Liver (tissue), 9 donors: Measurements from ENCODE around the gene PAPSS1. TPM values are rescaled to one million over a fixed set of nuclear protein-coding genes. Genes with fewer than 3 reads are reported as not detected.
"Not testable (repeated sequence)": the region's sequence is repeated elsewhere in the genome, so short reads cannot be mapped to it uniquely, and the experiment has no call there.

ENCODE experiments used
- DNase-seq: peaks from one replicate; pipeline ENCODE4 v3.0.0-alpha.2; 2017; ENCODE audit warnings: low spot score
- H3K27ac ChIP-seq, 2 donors: one replicate each; pipeline ENCODE4 v1.7.0; 2013; ENCODE audit warnings: inconsistent platforms in 2 of 2, low read length in 2 of 2, control low read depth in 1 of 2, low read depth in 1 of 2, mild to moderate bottlenecking in 1 of 2
- H3K27me3 ChIP-seq, 4 donors: one replicate each; pipeline versions ENCODE4 v1.6.1 to v1.7.0; 2013; ENCODE audit warnings: low read length in 3 of 4, inconsistent platforms in 1 of 4, mild to moderate bottlenecking in 1 of 4, moderate library complexity in 1 of 4; ENCODE audit not compliant: control insufficient read depth in 4 of 4, insufficient read depth in 4 of 4
- H3K36me3 ChIP-seq, 4 donors: one replicate each; pipeline versions ENCODE4 v1.6.1 to v1.7.0; 2013; ENCODE audit warnings: low read length in 3 of 4, mild to moderate bottlenecking in 3 of 4, low read depth in 1 of 4, moderate library complexity in 1 of 4; ENCODE audit not compliant: control insufficient read depth in 4 of 4, insufficient read depth in 3 of 4
- H3K4me1 ChIP-seq, 4 donors: one replicate each; pipeline versions ENCODE4 v1.6.1 to v1.7.0; 2013; ENCODE audit warnings: low read length in 3 of 4, mild to moderate bottlenecking in 3 of 4, moderate library complexity in 1 of 4; ENCODE audit not compliant: control insufficient read depth in 4 of 4, insufficient read depth in 4 of 4
- H3K4me3 ChIP-seq, 3 donors: one replicate each; pipeline versions ENCODE4 v1.6.1 to v1.7.0; 2013; ENCODE audit warnings: low read length in 3 of 3, control low read depth in 1 of 3, low read depth in 1 of 3, mild to moderate bottlenecking in 1 of 3
- H3K9ac ChIP-seq, 2 donors: one replicate each; pipeline ENCODE4 v1.7.0; 2013; ENCODE audit warnings: low read length in 2 of 2, mild to moderate bottlenecking in 2 of 2, moderate library complexity in 2 of 2, control low read depth in 1 of 2, low read depth in 1 of 2
- H3K9me3 ChIP-seq, 4 donors: one replicate each; pipeline versions ENCODE4 v1.6.1 to v1.7.0; 2013; ENCODE audit warnings: low read length in 3 of 4; ENCODE audit not compliant: control insufficient read depth in 4 of 4
- ATF3 ChIP-seq: IDR thresholded peaks from 2 replicates; pipeline ENCODE4 v1.6.1; 2016; ENCODE audit warnings: antibody characterized with exemption
- EGR1 ChIP-seq, 2 donors: IDR thresholded peaks; 2 replicates each; pipeline ENCODE4 v1.6.1; 2016 to 2018; ENCODE audit warnings: antibody characterized with exemption in 2 of 2, low read depth in 2 of 2
- FOXA2 ChIP-seq: IDR thresholded peaks from 2 replicates; pipeline ENCODE4 v1.6.1; 2016; ENCODE audit warnings: antibody characterized with exemption
- GABPA ChIP-seq, 2 donors: IDR thresholded peaks in 1 of 2; conservative IDR thresholded peaks in 1 of 2; 2 replicates each; pipeline ENCODE4 v1.6.1; 2016; ENCODE audit warnings: antibody characterized with exemption in 2 of 2, mild to moderate bottlenecking in 1 of 2, moderate library complexity in 1 of 2
- HNF4A ChIP-seq, 2 donors: conservative IDR thresholded peaks; 2 replicates each; pipeline ENCODE4 v1.6.1; 2016; ENCODE audit warnings: antibody characterized with exemption in 2 of 2, mild to moderate bottlenecking in 2 of 2
- HNF4G ChIP-seq: IDR thresholded peaks from 2 replicates; pipeline ENCODE4 v1.6.1; 2016; ENCODE audit warnings: antibody characterized with exemption
- NR2F2 ChIP-seq: IDR thresholded peaks from 2 replicates; pipeline ENCODE4 v1.6.1; 2016; ENCODE audit warnings: antibody characterized with exemption
- RAD21 ChIP-seq, 2 donors: IDR thresholded peaks; 2 replicates each; pipeline ENCODE4 v1.6.1; 2016; ENCODE audit warnings: antibody characterized with exemption in 2 of 2, mild to moderate bottlenecking in 2 of 2
- TAF1 ChIP-seq: conservative IDR thresholded peaks from 2 replicates; pipeline ENCODE4 v1.6.1; 2016; ENCODE audit warnings: antibody characterized with exemption, mild to moderate bottlenecking
- YY1 ChIP-seq: IDR thresholded peaks from 2 replicates; pipeline ENCODE4 v1.6.1; 2016; ENCODE audit warnings: antibody characterized with exemption, mild to moderate bottlenecking
- WGBS: extraction: QIAGEN DNeasy Blood & Tissue Kit; methylation state at CpG from one replicate; pipeline ENCODE4 v1.1.7; 2013; 5-methylcytosine and 5-hydroxymethylcytosine counted together
- polyA plus RNA-seq, 2 donors: library from polyadenylated mRNA; stranded (reverse) in 1 of 2; unstranded in 1 of 2; fragments of 200-250 nt in 1 of 2; fragments of >200 nt in 1 of 2; fragmentation: Nextera tagmentation in 1 of 2; extraction: Ambion mirVana in 1 of 2; gene quantifications; one replicate each; pipeline versions ENCODE4 v1.2.1 to v1.2.3, GENCODE V29; 2013 to 2015
- total RNA-seq, 2 donors: library from RNA; depleted of rRNA; stranded (reverse); fragments of >200 nt; gene quantifications; one replicate each; pipeline ENCODE4 v1.2.3, GENCODE V29; 2014
- donor health status: healthy.
- donor health status: healthy.
- donor health status: healthy.
- donor health status: healthy.
- donor health status: healthy.

Gene PAPSS1
- total and polyA plus RNA-seq, 4 donors: 5.7 to 17.8 (median 6.0) TPM

- peaks cover 2 to 15% (median 12%) of the 10 kb centered on the region in 4 donors for H3K4me1 ChIP-seq
- no peaks in the 10 kb centered on the region for H3K9me3 ChIP-seq
- H3K9ac ChIP-seq: no peak overlapping the region
- no peaks in the 10 kb centered on the region for H3K36me3 ChIP-seq
- TF ChIP-seq ATF3 (no peak), YY1 (no peak), HNF4G (no peak), HNF4A (conservative IDR thresholded peaks at IDR 0.05) (no peak), GABPA (IDR thresholded peaks at IDR 0.05 in 1 of 2, conservative IDR thresholded peaks at IDR 0.05 in 1 of 2) (no peak), TAF1 (no peak), EGR1 (IDR thresholded peaks at IDR 0.05; ENCODE audit: low read depth in 2 of 2) (no peak), FOXA2 (no peak)
- 76% methylated on average over 3 of the region's 3 CpGs for WGBS
- H3K4me3 ChIP-seq: no peak overlapping the region
- no peak for DNase-seq
- no peak overlapping the region for H3K27ac ChIP-seq
- H3K27me3 ChIP-seq: no peaks in the 10 kb centered on the region
Measured at GRCh38 chr4:107736037-107736436, 16.0 kb upstream of the PAPSS1 start.

GRCh38 chr4:107734120-107734519 is 14.1 kb upstream of the PAPSS1 start:
- Histone ChIP-seq H3K9ac (no peak overlapping the region), H3K36me3 (no peaks in the 10 kb centered on the region), H3K27ac (no peak overlapping the region), H3K4me3 (no peak overlapping the region), H3K4me1 (peaks cover 2 to 15% (median 12%) of the 10 kb centered on the region in 4 donors), H3K27me3 (no peaks in the 10 kb centered on the region), H3K9me3 (no peaks in the 10 kb centered on the region)
- 66% methylated on average over 3 of the region's 3 CpGs for WGBS
- TF ChIP-seq HNF4A (conservative IDR thresholded peaks at IDR 0.05) (no peak), EGR1 (IDR thresholded peaks at IDR 0.05; ENCODE audit: low read depth in 2 of 2) (no peak), RAD21 (IDR thresholded peaks at IDR 0.05) (peak in 1 of 2 donors; percentile 20)
- no peak for DNase-seq

GRCh38 chr4:107733431-107733925 is 13.4 kb upstream of the PAPSS1 start:
- 72% methylated on average over 7 of the region's 7 CpGs for WGBS
- no peak overlapping the region for H3K4me3 ChIP-seq
- no peak for TF ChIP-seq NR2F2
- peaks cover 2 to 15% (median 12%) of the 10 kb centered on the region in 4 donors for H3K4me1 ChIP-seq
- no peak for DNase-seq
- H3K9ac ChIP-seq: no peak overlapping the region
- no peaks in the 10 kb centered on the region for H3K9me3 ChIP-seq
- no peak overlapping the region for H3K27ac ChIP-seq
- no peaks in the 10 kb centered on the region for H3K27me3 ChIP-seq
- no peaks in the 10 kb centered on the region for H3K36me3 ChIP-seq

GRCh38 chr4:107729050-107729449 is 9.0 kb upstream of the PAPSS1 start:
- WGBS: 66% methylated on average over 4 of the region's 4 CpGs
- H3K27me3 ChIP-seq, H3K9me3 ChIP-seq, H3K36me3 ChIP-seq, H3K27ac ChIP-seq, DNase-seq, H3K9ac ChIP-seq, H3K4me1 ChIP-seq, H3K4me3 ChIP-seq: not testable (repeated sequence)

GRCh38 chr4:107726131-107726925 is 6.3 kb upstream of the PAPSS1 start:
- H3K9ac ChIP-seq, H3K9me3 ChIP-seq, H3K4me3 ChIP-seq, H3K4me1 ChIP-seq, DNase-seq, H3K36me3 ChIP-seq, H3K27me3 ChIP-seq, H3K27ac ChIP-seq: not testable (repeated sequence)
- 84% methylated on average over 3 of the region's 3 CpGs for WGBS
